Osteoblast (primary cell): ENCODE results near the gene FSHR. TPM values are rescaled to one million over a fixed set of nuclear protein-coding genes. Genes with fewer than 3 reads are reported as not detected.

Experiments
- DNase-seq: peaks from one replicate; pipeline ENCODE4 v3.0.0; 2011; ENCODE audit warnings: low spot score, mixed read lengths; ENCODE audit not compliant: insufficient read length; ENCODE audit errors: missing footprints
- H2AFZ ChIP-seq: 2 replicates; pipeline ENCODE4 v1.6.0; 2011; ENCODE audit warnings: mild to moderate bottlenecking, low read length
- H3K27ac ChIP-seq: 2 replicates; pipeline ENCODE4 v1.5.1; 2011; ENCODE audit warnings: mild to moderate bottlenecking, low read depth, low read length, moderate library complexity
- H3K27me3 ChIP-seq: 2 replicates; pipeline ENCODE4 v1.6.0; 2012; ENCODE audit warnings: mild to moderate bottlenecking, control low read depth, inconsistent platforms, low read length, moderate library complexity; ENCODE audit not compliant: insufficient read depth
- H3K36me3 ChIP-seq: 2 replicates; pipeline ENCODE4 v1.5.1; 2011; ENCODE audit warnings: mild to moderate bottlenecking, low read length, control low read depth, moderate library complexity; ENCODE audit not compliant: insufficient read depth
- H3K4me1 ChIP-seq: 2 replicates; pipeline ENCODE4 v1.5.1; 2011; ENCODE audit warnings: mild to moderate bottlenecking, low read length, control low read depth, moderate library complexity; ENCODE audit not compliant: insufficient read depth
- H3K4me2 ChIP-seq: 2 replicates; pipeline ENCODE4 v1.6.0; 2011; ENCODE audit warnings: mild to moderate bottlenecking, low read length; ENCODE audit not compliant: insufficient read depth
- H3K4me3 ChIP-seq: fragments of 200-600 bp; sonication (generic); 3 replicates; pipeline ENCODE4 v1.5.1; 2012; ENCODE audit warnings: mild to moderate bottlenecking, low read length, inconsistent platforms; ENCODE audit not compliant: insufficient read depth
- H3K79me2 ChIP-seq: 2 replicates; pipeline ENCODE4 v1.6.0; 2012; ENCODE audit warnings: mild to moderate bottlenecking, low read length, control low read depth, inconsistent platforms; ENCODE audit not compliant: insufficient read depth
- H3K9me3 ChIP-seq: 2 replicates; pipeline ENCODE4 v1.5.1; 2011; ENCODE audit warnings: low read depth, low read length, control low read depth
- H4K20me1 ChIP-seq: 2 replicates; pipeline ENCODE4 v1.6.0; 2012; ENCODE audit warnings: mild to moderate bottlenecking, low read length, control low read depth; ENCODE audit not compliant: insufficient read depth
- total RNA-seq: library from RNA; depleted of rRNA; stranded (reverse); fragments of >200 nt; gene quantifications from 2 replicates; pipeline ENCODE4 v1.2.3, GENCODE V29; 2012
- TF ChIP-seq, protein P1 (sequence below): IDR thresholded peaks from 2 replicates; pipeline ENCODE4 v1.5.1; 2011; ENCODE audit warnings: mild to moderate bottlenecking, low read depth, low read length, moderate library complexity; ENCODE audit errors: extremely low read depth

The FSHR gene
- total RNA-seq, 1 donor = 0.36 TPM

DNA sequence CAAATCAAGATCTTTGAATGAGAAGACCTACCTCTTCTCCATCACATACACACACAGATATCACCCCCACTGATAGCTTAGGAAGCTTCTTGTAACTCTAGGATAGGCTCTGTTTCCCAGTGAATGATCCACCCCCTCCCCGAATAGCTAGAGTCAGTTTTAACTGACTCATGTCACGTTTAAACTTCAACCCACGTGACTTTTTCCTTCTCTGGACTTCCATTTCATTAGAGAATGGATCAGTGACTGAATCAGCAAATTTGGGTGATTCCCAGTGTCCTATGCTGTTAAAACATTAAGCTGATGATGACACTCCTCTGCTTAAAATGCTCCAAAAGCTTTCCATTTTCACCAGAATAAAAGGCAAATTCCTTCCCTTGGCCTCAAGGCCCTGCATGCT lies 212.9 kb downstream of the FSHR start:
- no peaks in the 10 kb centered on the region for H4K20me1 ChIP-seq
- no peak overlapping the region for H2AFZ ChIP-seq
- no peaks in the 10 kb centered on the region for H3K4me1 ChIP-seq
- H3K27ac ChIP-seq = no peak overlapping the region
- H3K36me3 ChIP-seq = no peaks in the 10 kb centered on the region
- no peaks in the 10 kb centered on the region for H3K79me2 ChIP-seq
- TF ChIP-seq, protein P1, sequence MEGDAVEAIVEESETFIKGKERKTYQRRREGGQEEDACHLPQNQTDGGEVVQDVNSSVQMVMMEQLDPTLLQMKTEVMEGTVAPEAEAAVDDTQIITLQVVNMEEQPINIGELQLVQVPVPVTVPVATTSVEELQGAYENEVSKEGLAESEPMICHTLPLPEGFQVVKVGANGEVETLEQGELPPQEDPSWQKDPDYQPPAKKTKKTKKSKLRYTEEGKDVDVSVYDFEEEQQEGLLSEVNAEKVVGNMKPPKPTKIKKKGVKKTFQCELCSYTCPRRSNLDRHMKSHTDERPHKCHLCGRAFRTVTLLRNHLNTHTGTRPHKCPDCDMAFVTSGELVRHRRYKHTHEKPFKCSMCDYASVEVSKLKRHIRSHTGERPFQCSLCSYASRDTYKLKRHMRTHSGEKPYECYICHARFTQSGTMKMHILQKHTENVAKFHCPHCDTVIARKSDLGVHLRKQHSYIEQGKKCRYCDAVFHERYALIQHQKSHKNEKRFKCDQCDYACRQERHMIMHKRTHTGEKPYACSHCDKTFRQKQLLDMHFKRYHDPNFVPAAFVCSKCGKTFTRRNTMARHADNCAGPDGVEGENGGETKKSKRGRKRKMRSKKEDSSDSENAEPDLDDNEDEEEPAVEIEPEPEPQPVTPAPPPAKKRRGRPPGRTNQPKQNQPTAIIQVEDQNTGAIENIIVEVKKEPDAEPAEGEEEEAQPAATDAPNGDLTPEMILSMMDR = no peak
- H3K9me3 ChIP-seq = no peaks in the 10 kb centered on the region
- no peaks in the 10 kb centered on the region for H3K27me3 ChIP-seq
- peak; percentile 65 for DNase-seq
- no peak overlapping the region for H3K4me3 ChIP-seq
- no peak overlapping the region for H3K4me2 ChIP-seq

DNA sequence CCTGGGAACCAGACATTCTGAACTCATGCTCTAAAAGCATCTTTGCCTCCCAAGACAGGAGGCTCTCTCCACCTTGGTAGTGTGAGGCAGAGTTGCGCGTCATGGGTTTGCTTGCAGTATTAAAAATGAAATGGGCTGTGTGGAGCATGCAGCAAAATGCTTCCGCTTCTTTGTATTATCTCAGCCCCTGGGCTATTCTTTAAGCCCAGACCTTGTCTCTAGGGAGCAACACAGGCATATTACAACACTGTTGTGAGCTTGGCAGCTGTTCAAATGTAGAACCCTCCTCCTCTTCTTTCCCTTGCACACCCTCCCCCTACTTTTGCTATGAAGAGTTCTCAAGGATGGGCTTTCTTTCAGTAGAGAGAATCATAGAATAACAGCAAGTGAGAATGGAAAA lies 213.7 kb downstream of the FSHR start:
- H3K36me3 ChIP-seq = no peaks in the 10 kb centered on the region
- H3K4me2 ChIP-seq = no peak overlapping the region
- no peak overlapping the region for H2AFZ ChIP-seq
- H3K79me2 ChIP-seq = no peaks in the 10 kb centered on the region
- H3K9me3 ChIP-seq = no peaks in the 10 kb centered on the region
- peak; percentile 58 for DNase-seq
- TF ChIP-seq, protein P1 = no peak
- no peaks in the 10 kb centered on the region for H3K27me3 ChIP-seq
- no peaks in the 10 kb centered on the region for H3K4me1 ChIP-seq
- H3K4me3 ChIP-seq = no peak overlapping the region
- H3K27ac ChIP-seq = no peak overlapping the region
- no peaks in the 10 kb centered on the region for H4K20me1 ChIP-seq

DNA sequence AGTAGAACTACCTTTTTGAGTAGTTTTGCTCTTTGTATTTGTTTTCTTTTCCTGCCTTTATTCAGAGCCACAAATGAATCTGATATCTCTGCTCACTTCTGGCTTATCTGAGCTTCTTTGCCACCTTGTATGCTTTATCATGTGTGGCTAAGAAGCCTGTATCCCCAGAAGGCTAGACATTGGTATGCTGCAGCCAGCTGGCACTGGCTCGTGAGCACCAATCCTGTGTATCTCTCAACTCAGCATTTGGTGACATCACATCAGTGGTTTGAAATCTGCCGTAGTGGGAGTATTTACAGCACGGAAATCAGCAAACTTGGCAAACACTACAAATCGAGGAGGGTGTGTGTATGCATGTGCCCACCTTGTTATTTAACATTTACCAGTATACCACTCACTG lies 215.1 kb downstream of the FSHR start:
- DNase-seq = no peak
- Histone ChIP-seq H2AFZ (no peak overlapping the region), H4K20me1 (no peaks in the 10 kb centered on the region), H3K79me2 (no peaks in the 10 kb centered on the region), H3K4me3 (no peak overlapping the region), H3K9me3 (no peaks in the 10 kb centered on the region), H3K27ac (no peak overlapping the region), H3K4me1 (no peaks in the 10 kb centered on the region), H3K27me3 (no peaks in the 10 kb centered on the region), H3K36me3 (no peaks in the 10 kb centered on the region), H3K4me2 (no peak overlapping the region)
- TF ChIP-seq, protein P1 = no peak

DNA sequence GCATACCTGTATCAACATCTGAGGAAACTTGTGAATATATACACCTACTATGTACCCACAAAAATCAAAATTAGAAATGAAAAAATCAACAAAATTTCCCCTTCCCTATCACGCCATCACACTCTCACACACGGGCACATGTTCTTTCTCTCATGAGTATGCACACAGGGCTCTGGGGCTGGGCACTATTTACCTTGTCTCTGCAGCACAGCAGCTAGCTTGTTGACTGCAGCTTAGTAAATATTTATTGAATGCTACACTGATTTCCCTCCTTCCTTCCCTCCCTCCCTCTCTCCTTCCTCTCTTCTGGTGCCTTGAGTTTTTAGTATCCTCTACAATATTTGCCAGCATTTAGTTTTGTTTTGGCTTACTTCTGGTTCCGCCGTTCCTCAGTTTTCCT lies 216.1 kb downstream of the FSHR start:
- Histone ChIP-seq H4K20me1 (no peaks in the 10 kb centered on the region), H3K4me1 (no peaks in the 10 kb centered on the region), H3K4me3 (no peak overlapping the region), H2AFZ (no peak overlapping the region), H3K27me3 (no peaks in the 10 kb centered on the region), H3K4me2 (no peak overlapping the region), H3K27ac (no peak overlapping the region), H3K9me3 (no peaks in the 10 kb centered on the region), H3K79me2 (no peaks in the 10 kb centered on the region), H3K36me3 (no peaks in the 10 kb centered on the region)
- TF ChIP-seq, protein P1 = no peak
- DNase-seq = no peak
